Measurements from ENCODE around the gene TAF11L9. TPM values are rescaled to one million over a fixed set of nuclear protein-coding genes. Genes with fewer than 3 reads are reported as not detected.
"Not testable (repeated sequence)": the region's sequence is repeated elsewhere in the genome, so short reads cannot be mapped to it uniquely, and the experiment has no call there.

Gene TAF11L9
- total and polyA plus RNA-seq, 2 of the 8 experiments (the other 6 are each of a cell fraction or from before 2014, with no cell fraction given), result not detected

- H3K4me2 ChIP-seq (ENCODE audit: insufficient read depth in 1 of 2, low read depth in 2 of 2, low read length in 2 of 2); H3K56ac ChIP-seq (replicated peaks; ENCODE audit: insufficient read length, low read depth, low read length); H3K4me3 ChIP-seq (ENCODE audit: extremely low read depth in 1 of 4, insufficient read depth in 2 of 4, low read depth in 3 of 4, low read length in 4 of 4); H3K18ac ChIP-seq (ENCODE audit: extremely low read depth, low read length); H2BK20ac ChIP-seq (ENCODE audit: low read length); H3K4ac ChIP-seq (replicated peaks; ENCODE audit: insufficient read length, low read depth, low read length); H3K14ac ChIP-seq (ENCODE audit: insufficient read length); FAIRE-seq; H2AK5ac ChIP-seq (ENCODE audit: low read depth, low read length); H3K79me2 ChIP-seq (ENCODE audit: control insufficient read depth in 1 of 2, insufficient read depth in 2 of 2, low read length in 2 of 2); H3K27me3 ChIP-seq (replicated peaks in 1 of 4; ENCODE audit: control insufficient read depth in 3 of 4, extremely low read depth in 1 of 4, insufficient read depth in 3 of 4, low read length in 3 of 4); H2BK120ac ChIP-seq (replicated peaks; ENCODE audit: low read depth, low read length); H4K91ac ChIP-seq (replicated peaks; ENCODE audit: insufficient read length, low read length); H4K8ac ChIP-seq (ENCODE audit: extremely low read depth, insufficient read depth, low read length); H3K79me1 ChIP-seq (ENCODE audit: low read depth, low read length); H4K5ac ChIP-seq (ENCODE audit: insufficient read length, low read depth, low read length); DNase-seq (ENCODE audit: low read depth in 1 of 2, low spot score in 2 of 2); H2AFZ ChIP-seq (ENCODE audit: low read length); H2BK15ac ChIP-seq (ENCODE audit: low read length); H4K20me1 ChIP-seq (replicated peaks in 1 of 2; ENCODE audit: control insufficient read depth in 1 of 2, insufficient read depth in 2 of 2, low read length in 2 of 2); H3K36me3 ChIP-seq (ENCODE audit: control insufficient read depth in 2 of 4, insufficient read depth in 4 of 4, low read length in 3 of 4); H3K27ac ChIP-seq (ENCODE audit: low read depth, low read length); H2BK5ac ChIP-seq (ENCODE audit: low read depth, low read length); H3K9ac ChIP-seq (replicated peaks in 1 of 4; ENCODE audit: extremely low read depth in 1 of 4, low read depth in 3 of 4, low read length in 3 of 4); POLR2A ChIA-PET (ENCODE audit: partially characterized antibody); H3K9me3 ChIP-seq (ENCODE audit: insufficient read depth in 2 of 2, low read depth in 1 of 2, low read length in 1 of 2); H3K4me1 ChIP-seq (replicated peaks in 1 of 4; ENCODE audit: control insufficient read depth in 3 of 4, insufficient read depth in 4 of 4, low read length in 3 of 4); H3K23ac ChIP-seq (ENCODE audit: insufficient read length); CTCF ChIA-PET (ENCODE audit: partially characterized antibody); H3K23me2 ChIP-seq (ENCODE audit: low read depth, low read length); H2BK12ac ChIP-seq (ENCODE audit: low read depth, low read length): not testable (repeated sequence)
- 100% methylated on average over 5 of the region's 12 CpGs; no CpG with 5 or more reads in 1 of the 2 experiments for WGBS, 2 experiments (ENCODE audit: extremely low coverage in 1 of 2, insufficient coverage in 1 of 2, insufficient read length in 1 of 2, insufficient replicate concordance in 2 of 2, low coverage in 1 of 2, low lambda C conversion rate in 2 of 2, missing lambda C conversion rate in 1 of 2)
These were observed 37.6 kb upstream of the TAF11L9 start, which contains the start of gene TAF11L13 for GRCh38 chr5:17631788-17632187. Gene TAF11L13, plus strand, starts transcription at chr5:17632088.

Measured in H1 (cell line).